ENCODE results near the gene CCDC8. TPM values are rescaled to one million over a fixed set of nuclear protein-coding genes. Genes with fewer than 3 reads are reported as not detected.

CCDC8 gene, protein sequence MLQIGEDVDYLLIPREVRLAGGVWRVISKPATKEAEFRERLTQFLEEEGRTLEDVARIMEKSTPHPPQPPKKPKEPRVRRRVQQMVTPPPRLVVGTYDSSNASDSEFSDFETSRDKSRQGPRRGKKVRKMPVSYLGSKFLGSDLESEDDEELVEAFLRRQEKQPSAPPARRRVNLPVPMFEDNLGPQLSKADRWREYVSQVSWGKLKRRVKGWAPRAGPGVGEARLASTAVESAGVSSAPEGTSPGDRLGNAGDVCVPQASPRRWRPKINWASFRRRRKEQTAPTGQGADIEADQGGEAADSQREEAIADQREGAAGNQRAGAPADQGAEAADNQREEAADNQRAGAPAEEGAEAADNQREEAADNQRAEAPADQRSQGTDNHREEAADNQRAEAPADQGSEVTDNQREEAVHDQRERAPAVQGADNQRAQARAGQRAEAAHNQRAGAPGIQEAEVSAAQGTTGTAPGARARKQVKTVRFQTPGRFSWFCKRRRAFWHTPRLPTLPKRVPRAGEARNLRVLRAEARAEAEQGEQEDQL
- total RNA-seq, result 0.45 and 3.2 TPM in 2 replicates

DNA sequence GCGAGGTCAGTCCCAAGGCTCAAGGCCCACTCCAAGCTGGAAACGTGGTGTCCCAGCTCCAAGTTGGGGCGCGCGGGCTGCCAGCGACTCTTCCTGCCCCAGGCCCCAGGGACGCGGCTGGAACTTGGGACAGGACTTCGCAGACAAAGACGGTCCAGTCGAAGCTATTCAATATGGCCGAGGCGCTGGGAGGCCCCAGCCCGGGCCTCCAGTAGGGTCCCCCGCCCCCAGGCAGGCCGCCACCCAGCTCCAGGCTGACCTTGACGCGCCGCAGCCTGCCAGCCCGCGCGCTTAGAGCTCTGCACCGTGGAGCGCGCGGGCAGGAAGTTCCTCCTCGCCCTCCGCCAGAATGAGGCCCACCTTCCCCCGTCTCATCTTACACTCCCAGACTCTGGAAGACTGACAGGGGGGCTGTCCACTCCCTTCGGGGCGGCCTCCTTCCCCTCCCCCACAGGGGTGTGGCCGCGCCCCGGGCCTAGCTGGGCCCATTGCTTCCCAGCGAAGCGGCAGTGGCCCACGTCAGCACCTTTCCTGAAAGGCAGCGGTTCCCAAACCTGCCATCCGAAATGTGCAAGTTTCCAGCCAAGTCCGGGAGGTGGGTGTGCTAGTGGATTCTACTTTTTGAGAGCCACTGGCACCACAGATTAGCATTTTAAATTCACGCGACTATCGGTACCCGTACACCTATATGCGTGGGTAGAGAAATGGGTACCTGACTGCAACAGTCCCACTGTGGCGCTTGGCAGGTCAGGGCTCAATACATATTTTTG is at the start of gene CCDC8:
Gene CCDC8 (minus strand): TSS at position 303 of the 770 bp plus-strand sequence. CDS start 754 bp downstream, outside the sequence.

DNA sequence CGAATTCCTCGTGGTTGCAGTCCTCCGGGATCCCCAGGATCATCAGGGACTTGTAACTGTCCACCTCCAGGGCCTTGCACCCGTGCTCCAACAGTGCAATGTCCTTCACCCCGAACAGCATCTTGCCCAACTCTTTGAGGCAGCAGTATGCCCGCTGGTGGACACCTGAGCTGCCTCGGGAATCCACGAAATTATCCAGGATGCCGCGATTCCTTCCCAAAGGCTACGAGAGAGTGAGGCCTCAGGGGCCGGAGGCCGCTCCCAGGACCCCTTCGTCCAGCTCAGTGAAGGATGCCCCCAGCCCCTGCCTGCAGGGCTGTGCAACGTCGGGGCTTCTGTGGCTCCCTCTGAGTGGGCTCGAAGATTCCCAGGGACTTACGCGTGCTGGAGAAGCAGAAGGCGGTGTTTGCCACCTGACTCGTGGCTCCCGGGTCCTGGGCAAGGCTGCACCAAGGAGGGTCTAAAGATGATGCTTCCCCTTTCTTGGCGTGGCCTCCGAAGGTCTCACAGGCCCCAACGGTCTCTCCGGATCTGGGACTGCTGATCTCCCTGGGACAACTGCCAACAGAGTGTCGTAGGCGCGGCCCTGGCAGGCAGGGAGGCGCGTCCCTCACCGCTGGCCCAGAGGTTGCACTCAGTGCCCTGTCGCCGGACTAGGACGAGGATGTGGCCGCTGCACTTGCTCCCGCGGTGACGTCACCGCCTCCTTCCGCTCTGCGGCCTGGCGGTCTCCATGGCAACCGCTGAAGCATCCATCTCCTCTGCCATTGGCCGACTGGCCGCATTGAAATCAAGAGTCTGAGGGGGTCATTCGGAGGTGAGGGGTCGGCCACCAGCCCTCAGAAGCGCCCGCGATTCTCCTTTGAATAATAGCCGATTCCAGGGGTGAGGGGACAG is 15.1 kb upstream of the CCDC8 start, which contains the start of gene PNMA8C:
Gene PNMA8C (minus strand): TSS at position 698 of the 897 bp plus-strand sequence. CDS start 577 bp downstream, at position 121.

Other genes with a start within 250 kb of the CCDC8 start
- gene IGFL1, start 183.8 kb downstream of the CCDC8 start, total RNA-seq, result not detected in 2 replicates
- 1.2 and 12.2 TPM in 2 replicates for gene HIF3A, start 116.5 kb downstream of the CCDC8 start, total RNA-seq
- gene PPP5C, start 66.5 kb downstream of the CCDC8 start, total RNA-seq, result 74.8 and 83.3 TPM in 2 replicates
- gene PNMA8C, start 15.4 kb upstream of the CCDC8 start, total RNA-seq, result not detected in 2 replicates
- 2.4 and 4.4 TPM in 2 replicates for gene PNMA8A, start 58.0 kb upstream of the CCDC8 start, total RNA-seq
- gene PNMA8B, start 82.3 kb upstream of the CCDC8 start, total RNA-seq, result 0.09 and 0.28 TPM in 2 replicates
- gene CALM3, start 187.8 kb upstream of the CCDC8 start, total RNA-seq, result 136 and 149 TPM in 2 replicates
- gene PTGIR, start 211.5 kb upstream of the CCDC8 start, total RNA-seq, result 0.27 and 3.4 TPM in 2 replicates
- gene GNG8, start 222.6 kb upstream of the CCDC8 start, total RNA-seq, result not detected in 2 replicates
- gene DACT3, start 247.6 kb upstream of the CCDC8 start, total RNA-seq, result 0.19 and 0.27 TPM in 2 replicates

Measured in endothelial cell of coronary artery (primary cell).